NCI-H446 treated with DMSO at 0.1 percent for 48 hours (cell line): Measurements from ENCODE around the gene ANKRD50.

ENCODE experiments used
- DNase-seq: peaks from one replicate; lab custom pipeline; 2025; lab: John Stamatoyannopoulos, UW

ANKRD50 gene

DNA sequence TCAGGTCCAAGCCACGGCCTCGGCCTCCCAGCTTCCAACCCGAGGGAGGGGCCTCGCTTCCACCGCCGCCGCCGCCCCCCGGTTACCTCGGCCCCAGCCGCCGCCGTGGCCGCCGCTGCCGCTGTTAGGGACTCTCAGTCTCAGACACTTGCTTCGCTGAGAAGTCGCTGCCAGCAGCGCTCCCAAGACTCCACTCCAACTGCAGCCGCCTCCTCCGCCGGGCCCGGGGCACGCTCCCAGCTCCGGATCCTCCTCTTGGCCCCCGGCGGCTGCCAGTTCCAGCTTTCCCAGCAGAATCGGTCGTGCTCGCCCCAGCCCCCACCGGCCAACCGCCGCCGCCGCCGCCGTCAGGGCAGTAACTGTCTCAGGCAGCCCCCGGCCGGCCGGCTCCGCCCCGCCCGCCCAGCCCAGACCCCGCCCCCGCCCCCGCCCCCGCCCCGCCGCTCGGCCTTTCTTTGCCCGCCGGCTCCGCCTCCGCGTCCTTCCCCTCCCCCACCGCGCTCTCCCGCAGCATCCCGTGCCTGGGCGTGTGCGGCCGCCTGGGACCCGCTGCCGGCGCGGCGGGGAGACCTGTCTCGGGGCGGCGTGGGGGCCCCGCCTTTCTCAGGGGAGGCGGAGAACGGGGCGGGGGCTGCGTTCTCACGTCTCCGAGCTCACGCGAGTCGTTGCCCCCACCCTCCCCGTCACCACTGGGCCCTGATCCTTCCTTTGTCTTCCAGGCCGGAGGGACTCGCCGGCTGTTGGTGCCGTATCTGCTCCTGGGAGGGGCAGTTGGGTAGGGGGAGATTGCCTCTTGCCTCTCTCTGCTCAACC lies at the start of gene ANKRD50:
TSS of gene ANKRD50 (minus strand) at position 361 of the 813 bp plus-strand sequence. CDS start 2,221 bp downstream, outside the sequence.
- DNase-seq: peak; percentile 85

DNA sequence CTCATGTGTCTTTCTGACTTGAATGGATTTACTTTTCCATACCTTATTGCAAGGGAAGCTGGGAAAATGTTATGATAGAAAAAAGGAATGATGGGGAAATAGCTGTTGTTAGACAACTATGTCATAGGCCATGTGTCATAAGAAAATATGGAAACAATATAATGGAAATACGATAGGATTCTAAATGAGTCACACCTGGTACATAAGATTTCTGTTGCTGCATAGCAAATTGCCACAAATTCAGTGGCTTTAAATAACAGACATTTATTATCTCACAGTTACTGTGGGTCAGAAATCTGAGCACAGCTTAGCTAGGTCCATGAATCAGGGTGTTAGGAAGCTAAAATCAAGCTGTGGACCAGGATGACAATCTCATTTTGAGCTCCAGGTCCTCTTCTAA lies 44.6 kb upstream of the ANKRD50 start:
- no peak for DNase-seq

DNA sequence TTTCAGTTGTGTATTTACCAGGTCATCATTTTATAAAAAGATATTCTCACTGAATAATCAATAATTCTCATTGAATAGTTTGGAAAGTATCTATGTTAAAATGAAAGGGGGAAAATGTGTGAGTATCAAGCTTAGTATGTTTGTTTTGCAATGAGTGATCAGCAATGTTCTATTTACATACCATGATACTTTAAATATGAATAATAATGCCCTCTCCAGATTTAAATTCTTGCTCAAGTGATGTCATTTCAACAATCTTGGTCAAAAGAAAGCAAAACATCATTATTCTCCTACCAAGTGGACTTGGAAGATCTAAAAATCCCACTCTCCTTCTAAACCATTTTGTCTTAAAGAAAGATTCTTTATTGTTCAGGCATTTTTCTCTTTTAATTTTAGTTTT lies 42.1 kb upstream of the ANKRD50 start:
- no peak for DNase-seq

DNA sequence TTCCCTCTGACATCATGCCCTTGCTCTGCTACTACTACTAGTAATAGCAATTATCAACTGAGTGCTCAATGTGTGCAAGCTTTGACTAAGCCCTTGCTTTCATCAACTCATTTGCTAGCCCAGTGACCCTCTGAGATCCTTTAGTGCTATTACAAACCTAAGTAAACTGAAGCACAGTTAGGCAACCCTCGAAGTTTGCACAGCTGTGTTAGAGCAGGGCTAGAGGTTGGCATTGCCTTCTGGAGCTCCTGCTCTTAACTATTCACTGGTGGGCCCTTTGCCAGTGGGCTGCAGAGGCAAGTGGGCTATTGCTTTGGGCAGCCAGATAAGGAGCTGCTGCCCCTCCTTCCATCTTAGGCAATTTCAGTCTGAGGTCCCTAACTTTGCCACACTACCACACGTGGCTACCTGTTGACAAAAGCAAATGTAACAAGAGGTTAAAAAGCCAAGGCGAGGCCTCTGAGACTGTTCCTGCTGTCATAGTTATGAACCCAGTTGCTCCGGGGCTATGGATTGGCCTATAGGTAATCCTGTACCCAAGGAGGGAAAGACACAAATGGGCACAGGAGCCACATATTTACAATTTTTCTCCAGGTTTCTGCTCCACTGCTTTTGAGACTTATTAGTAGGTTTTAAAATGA lies 41.5 kb upstream of the ANKRD50 start:
- no peak for DNase-seq

- no peak for DNase-seq
These were observed 36.9 kb upstream of the ANKRD50 start for GRCh38 chr4:124749421-124749820.

DNA sequence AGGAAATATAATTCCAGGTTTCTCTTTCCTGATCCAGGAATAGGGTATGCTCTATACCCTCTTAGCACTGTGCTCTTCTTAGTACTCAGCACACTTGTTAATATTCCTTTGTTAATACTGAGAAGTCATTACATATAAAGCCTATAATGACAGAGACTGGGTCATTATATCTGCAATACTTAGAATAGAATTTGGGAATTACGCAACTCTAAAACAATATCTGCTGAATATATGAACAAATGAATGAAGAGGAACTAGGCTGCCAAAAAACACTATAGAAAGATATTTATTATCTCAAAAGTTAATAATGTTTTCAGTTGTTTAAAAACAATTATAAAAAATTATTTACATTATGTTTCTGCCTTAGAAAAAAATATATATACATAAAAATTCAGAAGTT lies 36.4 kb upstream of the ANKRD50 start:
- no peak for DNase-seq

GRCh38 chr4:124745985-124746801 lies 33.7 kb upstream of the ANKRD50 start:
- no peak for DNase-seq

DNA sequence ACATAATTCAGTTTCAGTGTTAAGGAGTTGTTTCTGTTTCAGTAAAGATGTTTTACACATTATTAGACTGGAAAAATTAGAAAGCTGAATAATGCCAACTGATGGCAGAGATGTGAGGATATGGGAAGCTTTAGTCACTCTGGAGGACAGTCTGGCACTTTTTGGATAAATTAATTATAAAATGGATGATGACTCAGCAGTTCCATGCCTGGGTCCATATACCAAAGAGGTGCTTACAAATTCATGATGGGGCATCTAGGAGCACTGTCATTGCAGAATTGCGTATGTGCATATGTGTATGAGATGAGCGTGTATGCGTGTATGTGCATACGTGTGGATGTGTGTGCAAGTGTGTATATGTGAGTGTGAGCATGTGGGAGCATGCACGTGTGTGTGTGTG lies 31.2 kb upstream of the ANKRD50 start:
- no peak for DNase-seq

- DNase-seq: no peak
These were observed 28.0 kb upstream of the ANKRD50 start for GRCh38 chr4:124740501-124740900.

- no peak for DNase-seq
These were observed 26.5 kb upstream of the ANKRD50 start for GRCh38 chr4:124738994-124739393.

DNA sequence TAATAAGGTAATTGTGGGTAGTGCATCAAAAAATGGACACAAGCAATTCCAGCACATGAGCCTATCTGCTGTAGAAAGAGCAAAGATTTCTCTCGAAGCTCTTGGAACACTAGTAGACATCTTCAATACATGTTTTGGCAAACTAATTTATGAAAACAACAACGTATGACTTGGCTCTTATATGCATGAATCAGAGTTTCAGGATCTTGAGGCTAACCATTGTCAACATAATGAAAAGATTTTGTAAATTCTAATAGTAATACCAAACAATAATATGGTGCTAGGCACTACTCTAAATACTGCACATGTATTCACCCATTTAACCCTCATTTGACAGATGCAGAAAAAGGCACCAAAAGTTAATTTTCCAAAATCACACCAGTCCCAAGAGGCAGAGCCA lies 25.1 kb upstream of the ANKRD50 start:
- no peak for DNase-seq

- no peak for DNase-seq
These were observed 24.0 kb upstream of the ANKRD50 start for GRCh38 chr4:124736526-124736925.

- no peak for DNase-seq
These were observed 14.9 kb upstream of the ANKRD50 start for GRCh38 chr4:124727331-124727890.

- no peak for DNase-seq
These were observed 13.7 kb upstream of the ANKRD50 start for GRCh38 chr4:124726269-124726668.

DNA sequence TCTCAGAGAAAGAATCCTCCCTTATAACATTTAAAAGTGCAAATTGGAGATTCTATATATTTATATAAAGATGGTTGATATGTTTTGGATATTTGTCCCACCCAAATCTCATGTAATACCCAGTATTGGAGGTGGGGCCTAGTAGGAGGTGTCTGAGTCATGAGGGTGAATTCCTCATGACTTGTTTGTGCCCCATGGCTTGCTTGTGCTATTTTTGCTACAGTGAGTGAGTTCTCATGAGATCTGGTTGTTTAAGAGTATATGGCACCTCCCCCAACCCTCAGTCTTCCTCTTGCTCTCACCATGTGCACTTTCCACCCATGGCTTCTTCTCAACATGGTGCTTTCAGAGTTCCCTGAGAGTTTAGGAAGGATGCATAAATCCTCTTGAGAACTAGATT lies 9.5 kb upstream of the ANKRD50 start:
- DNase-seq: no peak

GRCh38 chr4:124717101-124717500 lies 4.6 kb upstream of the ANKRD50 start:
- no peak for DNase-seq

GRCh38 chr4:124713185-124713592 lies 657 bp upstream of the ANKRD50 start:
- DNase-seq: peak; percentile 20

- DNase-seq: peak; percentile 31
These were observed 811 bp downstream of the ANKRD50 start for GRCh38 chr4:124711471-124712371.

DNA sequence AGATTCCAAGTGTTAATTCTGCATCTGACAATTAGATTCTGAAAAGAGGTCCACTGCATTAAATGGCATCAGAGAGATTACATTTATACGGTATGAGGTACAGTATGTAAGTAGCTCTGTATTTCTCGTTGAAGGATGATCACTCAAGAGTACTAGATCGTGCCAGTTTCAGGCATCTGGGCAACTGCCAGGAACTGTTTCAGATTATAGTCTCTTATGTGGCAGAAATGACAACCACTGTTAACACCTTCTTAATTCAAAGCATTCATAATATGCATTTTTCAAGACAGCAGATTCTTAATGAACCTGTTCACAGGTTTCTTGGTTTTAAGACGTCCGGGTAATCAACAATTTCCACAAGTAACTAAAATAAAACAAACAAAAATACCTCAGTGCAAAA lies 1.6 kb downstream of the ANKRD50 start:
- DNase-seq: no peak

DNA sequence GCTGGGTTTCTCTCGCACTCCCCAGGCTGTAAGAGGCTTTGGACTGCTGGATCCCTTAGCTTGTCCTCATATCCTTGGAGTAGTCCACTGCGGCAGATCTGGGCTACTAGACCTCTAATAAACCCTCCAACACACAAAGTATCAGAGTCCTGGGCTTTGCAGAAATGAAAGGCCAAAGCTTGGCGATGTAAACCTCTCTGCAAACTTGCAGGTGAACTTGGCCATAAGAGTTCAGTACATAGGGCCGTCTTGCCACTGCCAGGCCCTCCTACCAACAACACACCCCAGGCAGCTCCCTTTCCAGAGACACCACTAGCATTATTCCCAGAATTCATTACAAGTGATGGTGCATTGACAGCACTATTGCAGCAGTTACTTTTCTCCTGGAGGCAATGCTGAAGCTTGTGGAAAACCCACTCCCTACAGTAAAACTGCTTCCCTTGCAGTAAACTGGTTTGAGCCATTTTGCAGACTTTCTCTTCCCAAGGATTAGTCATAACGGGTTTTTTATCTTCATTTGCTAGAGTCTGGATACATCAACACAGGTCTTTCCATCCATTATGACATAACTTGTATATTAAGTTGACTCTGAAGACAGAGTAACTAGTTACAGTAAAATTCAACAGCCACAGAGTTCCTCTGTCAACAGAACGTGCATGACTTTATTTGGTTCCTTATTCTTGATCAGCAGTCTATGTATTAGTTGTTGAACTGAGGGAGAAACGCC lies 2.4 kb downstream of the ANKRD50 start:
- DNase-seq: no peak
